Stimulated activated naive CD8-positive, alpha-beta T cell treated with anti-CD3 and anti-CD28 coated beads, Interleukin-15, amount 100 ng/mL, for 72 hours (primary cell): ENCODE results near the gene NR5A1.

Experiments used
- ATAC-seq: fragments of 150-1000 bp; cut with Tn5 transposase; 2 replicates; pipeline ENCODE4 v1.10.0; 2021; ENCODE audit warnings: mild to moderate bottlenecking, moderate library complexity
- DNase-seq, 2 donors: peaks; one replicate each; pipeline ENCODE4 v3.0.0; 2021 to 2022
- H3K27ac Mint-ChIP-seq, 2 donors: one replicate each; pipeline ENCODE4 v1.8.0; 2022; ENCODE audit warnings: mild to moderate bottlenecking in 2 of 2, mixed read lengths in 2 of 2, moderate library complexity in 2 of 2
- H3K27me3 Mint-ChIP-seq: one replicate; pipeline ENCODE4 v1.8.0; 2022; ENCODE audit warnings: mixed read lengths
- H3K4me1 Mint-ChIP-seq: one replicate; pipeline ENCODE4 v1.8.0; 2022; ENCODE audit warnings: mild to moderate bottlenecking, mixed read lengths
- H3K4me3 Mint-ChIP-seq, 2 donors: one replicate each; pipeline ENCODE4 v1.8.0; 2022; ENCODE audit warnings: mild to moderate bottlenecking in 2 of 2, mixed read lengths in 2 of 2, moderate library complexity in 1 of 2
- H3K9me3 Mint-ChIP-seq, 2 donors: one replicate each; pipeline ENCODE4 v1.8.0; 2022; ENCODE audit warnings: mixed read lengths in 2 of 2

Gene NR5A1

GRCh38 chr9:124495126-124496074, 11.8 kb downstream of the NR5A1 start:
- DNase-seq, result no peak
- Mint-ChIP-seq H3K4me3 (peak overlapping the region in 1 of 2 donors; percentile 64), H3K27me3 (no peaks in the 10 kb centered on the region), H3K4me1 (peaks cover 52% of the 10 kb centered on the region), H3K27ac (peak overlapping the region; percentile 91 to 95), H3K9me3 (no peaks in the 10 kb centered on the region)
- no peak for ATAC-seq

DNA sequence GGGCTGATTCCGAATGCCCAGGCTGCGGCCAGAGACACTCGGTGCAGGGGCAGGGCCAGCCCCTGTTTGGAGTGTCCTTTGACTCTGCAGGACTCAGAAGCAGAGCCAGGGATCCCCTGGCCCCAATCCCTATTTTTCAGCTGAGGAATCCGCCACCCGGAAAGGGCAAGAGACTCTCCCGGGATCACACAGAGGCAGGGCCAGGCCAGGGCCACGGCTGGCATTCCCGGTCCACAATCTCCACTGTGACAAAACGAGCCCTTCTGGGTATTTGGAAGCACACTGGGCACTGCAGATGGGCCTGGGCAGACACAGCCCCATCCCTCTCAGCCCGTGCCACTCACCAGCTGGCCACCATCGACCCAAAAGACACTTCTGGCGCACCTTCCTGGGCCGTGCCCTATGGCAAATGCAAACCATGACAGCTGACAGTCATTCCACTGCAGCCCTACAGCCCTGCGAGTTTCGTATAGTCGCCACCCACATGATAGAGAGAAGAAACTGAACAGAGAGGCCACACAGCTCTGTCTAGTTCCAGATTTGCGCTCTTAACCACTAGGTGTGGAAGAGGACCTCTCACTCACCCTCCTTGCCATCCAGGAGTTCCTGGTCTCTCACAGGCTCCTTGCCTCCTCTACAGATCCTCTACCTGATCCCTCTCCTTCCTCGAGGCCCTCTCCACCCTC, 13.3 kb downstream of the NR5A1 start:
- no peak for DNase-seq
- Mint-ChIP-seq H3K9me3 (no peaks in the 10 kb centered on the region), H3K27me3 (no peaks in the 10 kb centered on the region), H3K4me3 (no peak overlapping the region), H3K27ac (no peak overlapping the region), H3K4me1 (peaks cover 41% of the 10 kb centered on the region)
- ATAC-seq, result peak; percentile 38

GRCh38 chr9:124493218-124493617, 14.0 kb downstream of the NR5A1 start:
- no peak overlapping the region for H3K27ac Mint-ChIP-seq
- ATAC-seq (no peak), DNase-seq (no peak)
- no peaks in the 10 kb centered on the region for H3K27me3 Mint-ChIP-seq
- no peak overlapping the region for H3K4me3 Mint-ChIP-seq
- H3K9me3 Mint-ChIP-seq, result no peaks in the 10 kb centered on the region
- H3K4me1 Mint-ChIP-seq, result peaks cover 40% of the 10 kb centered on the region

DNA sequence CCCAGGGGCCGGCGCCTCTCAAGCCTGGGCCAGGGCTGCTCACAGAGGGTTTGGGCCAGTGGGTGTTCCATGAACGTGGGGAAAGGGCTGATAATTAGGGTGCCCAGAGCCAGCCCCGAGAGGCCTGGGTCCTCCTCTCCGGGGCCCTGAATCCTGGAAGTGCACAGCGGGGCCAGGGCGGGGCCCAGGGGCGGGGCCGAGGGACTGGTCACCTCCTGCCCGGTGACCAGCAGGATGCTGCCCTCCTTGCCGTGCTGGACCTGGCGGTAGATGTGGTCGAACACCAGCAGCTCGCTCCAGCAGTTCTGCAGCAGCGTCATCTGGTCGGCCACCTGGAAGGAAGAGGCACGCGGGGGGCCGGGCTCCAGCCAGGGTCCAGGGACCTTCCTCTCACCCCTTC, 14.4 kb downstream of the NR5A1 start:
- DNase-seq (no peak), ATAC-seq (no peak)
- Mint-ChIP-seq H3K4me1 (peaks cover 38% of the 10 kb centered on the region), H3K27ac (no peak overlapping the region), H3K9me3 (no peaks in the 10 kb centered on the region), H3K27me3 (no peaks in the 10 kb centered on the region), H3K4me3 (no peak overlapping the region)

- Mint-ChIP-seq H3K9me3 (no peaks in the 10 kb centered on the region), H3K27ac (no peak overlapping the region), H3K4me1 (peaks cover 24% of the 10 kb centered on the region), H3K4me3 (no peak overlapping the region), H3K27me3 (no peaks in the 10 kb centered on the region)
- no peak for DNase-seq
- no peak for ATAC-seq
Observed at GRCh38 chr9:124491049-124491975, 15.9 kb downstream of the NR5A1 start.

DNA sequence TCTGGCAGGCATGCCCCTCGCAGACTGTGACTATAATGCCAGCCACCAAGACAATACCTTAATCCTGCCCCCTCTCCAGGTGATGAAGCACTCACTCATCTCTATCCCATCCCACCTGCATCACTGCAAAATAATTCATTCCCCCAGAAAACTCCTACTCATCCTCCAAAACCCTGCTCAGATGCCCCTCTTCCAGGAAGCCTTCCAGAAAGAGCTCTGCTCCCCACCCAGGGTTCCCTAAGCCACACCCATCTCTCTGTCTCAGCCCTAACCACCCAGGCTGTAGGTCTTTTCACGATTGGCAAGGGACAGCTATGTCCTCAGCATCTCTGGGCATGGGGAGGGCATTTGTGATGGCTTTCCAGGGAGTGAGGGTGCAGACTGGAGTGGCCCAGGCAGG, 17.2 kb downstream of the NR5A1 start:
- H3K4me3 Mint-ChIP-seq, result no peak overlapping the region
- no peak for ATAC-seq
- H3K27ac Mint-ChIP-seq, result no peak overlapping the region
- no peaks in the 10 kb centered on the region for H3K9me3 Mint-ChIP-seq
- H3K27me3 Mint-ChIP-seq, result no peaks in the 10 kb centered on the region
- DNase-seq, result no peak
- peaks cover 11% of the 10 kb centered on the region for H3K4me1 Mint-ChIP-seq

DNA sequence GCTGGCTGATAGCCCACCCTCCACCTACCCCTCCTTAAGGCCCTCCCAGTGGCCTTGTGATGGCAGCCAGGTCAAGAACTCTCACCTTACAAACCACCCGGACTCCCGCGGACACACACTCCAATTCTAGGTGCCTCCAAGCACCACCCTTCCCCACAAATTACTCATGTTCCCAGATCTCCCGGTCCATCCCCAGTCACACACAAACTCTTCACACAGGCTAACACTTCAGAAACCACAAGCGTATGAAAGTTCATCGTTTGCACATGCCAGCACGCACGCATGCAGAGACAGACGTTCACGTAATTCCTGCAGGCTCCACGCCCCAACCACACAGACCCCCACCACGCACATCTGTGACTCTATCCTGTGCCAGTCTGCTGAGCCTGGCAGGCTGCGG, 18.0 kb downstream of the NR5A1 start:
- DNase-seq (no peak), ATAC-seq (no peak)
- no peaks in the 10 kb centered on the region for H3K27me3 Mint-ChIP-seq
- no peak overlapping the region for H3K27ac Mint-ChIP-seq
- H3K4me1 Mint-ChIP-seq, result peaks cover 6% of the 10 kb centered on the region
- no peaks in the 10 kb centered on the region for H3K9me3 Mint-ChIP-seq
- no peak overlapping the region for H3K4me3 Mint-ChIP-seq

- Mint-ChIP-seq H3K27me3 (no peaks in the 10 kb centered on the region), H3K4me1 (peaks cover under 1% of the 10 kb centered on the region), H3K4me3 (no peak overlapping the region), H3K9me3 (no peaks in the 10 kb centered on the region), H3K27ac (peak overlapping the region in 1 of 2 donors; percentile 64)
- no peak for DNase-seq
- no peak for ATAC-seq
Observed at GRCh38 chr9:124488641-124489210, 18.5 kb downstream of the NR5A1 start.

DNA sequence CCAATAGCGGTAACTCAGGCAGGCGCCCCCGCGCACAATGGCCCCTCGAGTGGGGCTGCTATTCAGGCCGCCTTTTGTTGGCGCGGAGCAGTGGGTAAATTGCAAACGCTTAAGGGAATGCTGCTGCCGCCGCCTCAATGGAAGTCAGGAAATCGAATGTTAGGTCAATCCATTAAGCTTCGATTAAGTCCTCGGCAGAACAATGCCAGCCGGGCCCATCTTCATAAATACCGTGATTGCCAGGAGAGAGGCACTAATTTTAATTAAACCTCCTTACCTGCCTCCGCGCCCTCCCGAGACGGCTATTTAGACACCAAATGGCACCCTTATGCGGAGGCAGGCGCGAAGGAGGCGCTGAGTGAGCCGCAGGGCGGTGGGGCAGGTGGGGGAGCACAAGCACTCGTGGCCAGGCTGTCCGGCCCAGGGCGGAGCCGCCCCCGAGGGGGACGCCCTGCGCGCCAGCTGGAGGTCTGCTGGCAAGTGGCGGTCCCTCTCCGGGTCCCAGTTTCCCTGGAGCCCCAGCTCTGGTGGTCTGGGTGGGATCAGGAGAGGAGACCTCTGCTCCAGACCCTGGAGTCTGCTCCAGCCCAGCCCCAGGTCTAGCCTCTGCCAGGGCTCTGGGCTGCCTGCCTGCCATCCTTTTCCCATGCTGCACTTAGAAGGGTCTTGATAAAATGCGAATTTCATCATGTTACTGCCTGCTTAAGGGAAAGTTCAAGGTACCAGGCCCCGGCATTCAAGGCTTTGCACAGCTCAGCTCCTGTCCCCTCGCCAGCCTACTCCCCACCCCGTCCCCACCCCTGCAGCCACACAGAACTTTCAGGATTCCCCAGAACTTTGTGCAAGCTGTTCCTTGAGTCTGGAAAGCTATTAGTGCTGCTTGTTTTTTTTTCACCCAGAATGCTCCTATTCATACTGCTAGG, 19.7 kb downstream of the NR5A1 start:
- ATAC-seq, result no peak
- no peaks in the 10 kb centered on the region for H3K27me3 Mint-ChIP-seq
- no peaks in the 10 kb centered on the region for H3K4me1 Mint-ChIP-seq
- no peak for DNase-seq
- H3K4me3 Mint-ChIP-seq, result no peak overlapping the region
- no peaks in the 10 kb centered on the region for H3K9me3 Mint-ChIP-seq
- no peak overlapping the region for H3K27ac Mint-ChIP-seq

GRCh38 chr9:124486778-124487259, 20.4 kb downstream of the NR5A1 start:
- DNase-seq, result no peak
- Mint-ChIP-seq H3K4me3 (no peak overlapping the region), H3K9me3 (no peaks in the 10 kb centered on the region), H3K4me1 (no peaks in the 10 kb centered on the region), H3K27ac (no peak overlapping the region), H3K27me3 (no peaks in the 10 kb centered on the region)
- no peak for ATAC-seq

DNA sequence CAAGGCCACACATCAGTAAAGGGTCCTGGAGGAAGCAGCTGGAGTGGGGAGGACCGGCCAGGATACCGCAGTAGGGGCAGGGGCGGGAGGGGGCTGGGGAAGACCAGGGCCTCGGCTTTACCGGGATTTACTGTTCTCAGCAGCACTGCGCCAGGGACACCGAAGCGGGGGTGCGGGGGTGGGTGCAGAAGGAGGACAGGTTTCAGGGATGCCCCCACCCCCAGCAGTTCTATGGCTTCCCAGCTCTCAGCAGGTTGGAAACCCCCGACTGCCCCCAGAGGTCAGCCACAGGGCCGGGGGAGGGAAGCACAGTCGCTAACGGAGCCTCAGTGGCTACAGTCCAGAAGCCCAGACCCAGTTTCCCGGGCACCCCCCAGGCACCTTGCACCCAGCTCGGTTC, 21.3 kb downstream of the NR5A1 start:
- Mint-ChIP-seq H3K27me3 (no peaks in the 10 kb centered on the region), H3K4me3 (no peak overlapping the region), H3K27ac (no peak overlapping the region), H3K4me1 (no peaks in the 10 kb centered on the region), H3K9me3 (no peaks in the 10 kb centered on the region)
- DNase-seq, result no peak
- ATAC-seq, result no peak

- ATAC-seq (no peak), DNase-seq (no peak)
- Mint-ChIP-seq H3K27me3 (peaks cover 4% of the 10 kb centered on the region), H3K4me1 (no peaks in the 10 kb centered on the region), H3K9me3 (no peaks in the 10 kb centered on the region), H3K27ac (no peak overlapping the region), H3K4me3 (no peak overlapping the region)
Observed at GRCh38 chr9:124485201-124485600, 22.0 kb downstream of the NR5A1 start.

- no peak for DNase-seq
- H3K4me3 Mint-ChIP-seq, result no peak overlapping the region
- peaks cover 18% of the 10 kb centered on the region for H3K27me3 Mint-ChIP-seq
- no peak overlapping the region for H3K27ac Mint-ChIP-seq
- no peaks in the 10 kb centered on the region for H3K4me1 Mint-ChIP-seq
- no peak for ATAC-seq
- H3K9me3 Mint-ChIP-seq, result no peaks in the 10 kb centered on the region
Observed at GRCh38 chr9:124483481-124483880, 23.7 kb downstream of the NR5A1 start.

DNA sequence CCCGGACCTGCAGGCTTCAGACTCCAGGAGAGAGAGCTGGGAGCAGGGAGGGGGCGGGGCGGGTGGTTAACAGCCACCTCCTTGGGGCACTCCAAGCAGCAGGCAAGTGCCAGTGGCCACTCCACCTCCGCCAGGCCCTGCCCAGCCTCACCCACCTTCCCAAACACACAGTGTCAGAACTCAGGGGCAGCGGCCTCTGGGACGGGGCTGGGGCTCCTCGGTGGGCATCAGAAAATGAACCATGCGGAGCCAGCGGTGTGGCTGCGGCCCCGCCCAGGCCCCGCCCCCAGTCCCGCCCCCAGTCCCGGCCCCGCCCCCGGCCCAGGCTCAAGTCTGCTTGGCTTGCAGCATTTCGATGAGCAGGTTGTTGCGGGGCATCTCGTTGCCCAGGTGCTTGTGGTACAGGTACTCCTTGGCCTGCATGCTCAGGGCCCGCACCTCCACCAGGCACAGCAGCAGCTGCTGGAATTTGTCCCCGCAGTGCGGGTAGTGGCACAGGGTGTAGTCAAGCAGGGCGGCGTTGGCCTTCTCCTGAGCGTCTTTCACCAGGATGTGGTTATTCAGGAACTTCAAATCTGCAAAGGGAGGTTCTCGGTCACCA, 24.7 kb downstream of the NR5A1 start:
- Mint-ChIP-seq H3K4me1 (no peaks in the 10 kb centered on the region), H3K4me3 (no peak overlapping the region), H3K27me3 (peaks cover 25% of the 10 kb centered on the region), H3K9me3 (no peaks in the 10 kb centered on the region), H3K27ac (no peak overlapping the region)
- DNase-seq, result no peak
- no peak for ATAC-seq
